MM.1S (cell line): ENCODE measurements around the gene INO80.

Experiments
- EZH2 ChIP-seq: fragments of 300-600 bp; sonication (generic); optimal IDR thresholded peaks from 2 replicates; pipeline ENCODE3; 2017; ENCODE audit warnings: low read depth, mild to moderate bottlenecking, antibody characterized with exemption, low read length, mixed read lengths
- EZH2phosphoT487 ChIP-seq: fragments of 300-600 bp; sonication (generic); IDR thresholded peaks from 2 replicates; pipeline ENCODE4 v1.6.1; 2018; ENCODE audit warnings: antibody characterized with exemption, low read length
- TF ChIP-seq, protein P1 (sequence below): fragments of 300-600 bp; sonication (generic); IDR thresholded peaks from 2 replicates; pipeline ENCODE4 v1.5.1; 2016; ENCODE audit warnings: antibody characterized with exemption, low read length, mixed read lengths

- TF ChIP-seq EZH2 = no peak
- TF ChIP-seq, protein P1, sequence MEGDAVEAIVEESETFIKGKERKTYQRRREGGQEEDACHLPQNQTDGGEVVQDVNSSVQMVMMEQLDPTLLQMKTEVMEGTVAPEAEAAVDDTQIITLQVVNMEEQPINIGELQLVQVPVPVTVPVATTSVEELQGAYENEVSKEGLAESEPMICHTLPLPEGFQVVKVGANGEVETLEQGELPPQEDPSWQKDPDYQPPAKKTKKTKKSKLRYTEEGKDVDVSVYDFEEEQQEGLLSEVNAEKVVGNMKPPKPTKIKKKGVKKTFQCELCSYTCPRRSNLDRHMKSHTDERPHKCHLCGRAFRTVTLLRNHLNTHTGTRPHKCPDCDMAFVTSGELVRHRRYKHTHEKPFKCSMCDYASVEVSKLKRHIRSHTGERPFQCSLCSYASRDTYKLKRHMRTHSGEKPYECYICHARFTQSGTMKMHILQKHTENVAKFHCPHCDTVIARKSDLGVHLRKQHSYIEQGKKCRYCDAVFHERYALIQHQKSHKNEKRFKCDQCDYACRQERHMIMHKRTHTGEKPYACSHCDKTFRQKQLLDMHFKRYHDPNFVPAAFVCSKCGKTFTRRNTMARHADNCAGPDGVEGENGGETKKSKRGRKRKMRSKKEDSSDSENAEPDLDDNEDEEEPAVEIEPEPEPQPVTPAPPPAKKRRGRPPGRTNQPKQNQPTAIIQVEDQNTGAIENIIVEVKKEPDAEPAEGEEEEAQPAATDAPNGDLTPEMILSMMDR = no peak
- TF ChIP-seq EZH2phosphoT487 = no peak
These were observed 102.2 kb downstream of the INO80 start for GRCh38 chr15:41013691-41014414.
